AG04450 (cell line): ENCODE data around the gene BEST4. TPM values are rescaled to one million over a fixed set of nuclear protein-coding genes. Genes with fewer than 3 reads are reported as not detected.
A peak's percentile ranks its signal among the peaks of the same experiment; 100 is the strongest.
"Not testable (repeated sequence)": the region's sequence is repeated elsewhere in the genome, so short reads cannot be mapped to it uniquely, and the experiment has no call there.

Source experiments
- CTCF ChIA-PET: fragments of 300-600, 350-600 bp; formaldehyde crosslinking; extraction: SDS; loops from one replicate; lab custom pipeline; 2022; ENCODE audit warnings: antibody characterized with exemption, inconsistent platforms; lab: Charles Lee
- POLR2A ChIA-PET: fragments of 350-600 bp; formaldehyde crosslinking; extraction: SDS; loops from one replicate; lab custom pipeline; 2021; ENCODE audit warnings: antibody characterized with exemption, inconsistent platforms; lab: Yijun Ruan, JAX
- DNase-seq: peaks from one replicate; pipeline ENCODE4 v3.0.0-alpha.2; 2011; ENCODE audit warnings: low read depth, low spot score
- H3K27ac ChIP-seq: one replicate; pipeline ENCODE4 v1.5.1; 2012; ENCODE audit warnings: low read depth, low read length, control low read depth
- H3K27me3 ChIP-seq: one replicate; pipeline ENCODE4 v1.6.0; 2012; ENCODE audit warnings: low read length; ENCODE audit not compliant: control insufficient read depth, insufficient read depth
- H3K4me3 ChIP-seq: 2 replicates; pipeline ENCODE4 v1.5.1; 2011; ENCODE audit warnings: mild to moderate bottlenecking, low read depth, low read length, control low read depth
- H3K9me3 ChIP-seq: 2 replicates; pipeline ENCODE4 v1.5.1; 2012; ENCODE audit warnings: low read length; ENCODE audit not compliant: control insufficient read depth, insufficient read depth
- polyA plus RNA-seq: library from polyadenylated mRNA; depleted of rRNA; stranded (reverse); fragments of >200 nt; gene quantifications from 2 replicates; pipeline ENCODE4 v1.2.3, GENCODE V29; 2011; rRNA removed
- small RNA-seq: library from RNA; depleted of rRNA; stranded (forward); fragments of <200 nt; gene quantifications from one replicate; pipeline ENCODE3, GENCODE V24; 2012; ENCODE audit warnings: low read depth; ENCODE audit not compliant: insufficient read length
- TF ChIP-seq, protein P1 (sequence below): IDR thresholded peaks from 2 replicates; pipeline ENCODE4 v1.5.1; 2011; ENCODE audit warnings: low read depth, low read length, control low read depth, inconsistent platforms

Gene BEST4
- polyA plus RNA-seq, 1 experiment, result 0.07 TPM

DNA sequence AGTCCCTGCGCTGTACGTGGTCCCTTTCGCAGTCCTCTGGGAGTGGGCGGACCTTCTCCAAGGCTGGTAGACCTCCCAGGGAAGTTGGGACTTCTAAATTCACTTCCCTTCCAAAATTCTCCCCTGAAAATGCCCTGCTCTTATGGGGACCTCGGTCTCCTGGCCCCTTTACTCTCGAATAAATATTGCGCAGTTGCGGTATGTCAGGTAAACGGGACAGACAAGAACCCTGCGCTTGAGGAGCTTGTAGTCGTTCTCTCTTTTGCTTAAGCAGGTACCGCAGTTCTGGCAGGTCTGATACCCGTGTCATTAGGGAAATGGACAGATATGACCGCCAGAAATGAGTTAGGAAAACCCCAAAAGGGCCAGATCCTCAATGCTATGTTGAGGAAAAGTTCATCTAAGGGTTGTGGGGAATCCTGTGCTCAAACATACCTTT, 47.8 kb downstream of the BEST4 start:
- TF ChIP-seq, protein P1, sequence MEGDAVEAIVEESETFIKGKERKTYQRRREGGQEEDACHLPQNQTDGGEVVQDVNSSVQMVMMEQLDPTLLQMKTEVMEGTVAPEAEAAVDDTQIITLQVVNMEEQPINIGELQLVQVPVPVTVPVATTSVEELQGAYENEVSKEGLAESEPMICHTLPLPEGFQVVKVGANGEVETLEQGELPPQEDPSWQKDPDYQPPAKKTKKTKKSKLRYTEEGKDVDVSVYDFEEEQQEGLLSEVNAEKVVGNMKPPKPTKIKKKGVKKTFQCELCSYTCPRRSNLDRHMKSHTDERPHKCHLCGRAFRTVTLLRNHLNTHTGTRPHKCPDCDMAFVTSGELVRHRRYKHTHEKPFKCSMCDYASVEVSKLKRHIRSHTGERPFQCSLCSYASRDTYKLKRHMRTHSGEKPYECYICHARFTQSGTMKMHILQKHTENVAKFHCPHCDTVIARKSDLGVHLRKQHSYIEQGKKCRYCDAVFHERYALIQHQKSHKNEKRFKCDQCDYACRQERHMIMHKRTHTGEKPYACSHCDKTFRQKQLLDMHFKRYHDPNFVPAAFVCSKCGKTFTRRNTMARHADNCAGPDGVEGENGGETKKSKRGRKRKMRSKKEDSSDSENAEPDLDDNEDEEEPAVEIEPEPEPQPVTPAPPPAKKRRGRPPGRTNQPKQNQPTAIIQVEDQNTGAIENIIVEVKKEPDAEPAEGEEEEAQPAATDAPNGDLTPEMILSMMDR, result no peak
- H3K4me3 ChIP-seq, result peak overlapping the region; percentile 93
- POLR2A ChIA-PET, result no interaction called here
- peaks cover 5% of the 10 kb centered on the region; the same call in 1 of the 2 replicates for H3K9me3 ChIP-seq
- CTCF ChIA-PET, result interaction anchor here (10.4 kb wide), 1 partner anchor 9 kb away, joined by 89 read pairs; the partner anchor contains the start of gene RNU5D-1
- H3K27ac ChIP-seq, result peak overlapping the region; percentile 86
- DNase-seq, result no peak
- H3K27me3 ChIP-seq, result no peaks in the 10 kb centered on the region

DNA sequence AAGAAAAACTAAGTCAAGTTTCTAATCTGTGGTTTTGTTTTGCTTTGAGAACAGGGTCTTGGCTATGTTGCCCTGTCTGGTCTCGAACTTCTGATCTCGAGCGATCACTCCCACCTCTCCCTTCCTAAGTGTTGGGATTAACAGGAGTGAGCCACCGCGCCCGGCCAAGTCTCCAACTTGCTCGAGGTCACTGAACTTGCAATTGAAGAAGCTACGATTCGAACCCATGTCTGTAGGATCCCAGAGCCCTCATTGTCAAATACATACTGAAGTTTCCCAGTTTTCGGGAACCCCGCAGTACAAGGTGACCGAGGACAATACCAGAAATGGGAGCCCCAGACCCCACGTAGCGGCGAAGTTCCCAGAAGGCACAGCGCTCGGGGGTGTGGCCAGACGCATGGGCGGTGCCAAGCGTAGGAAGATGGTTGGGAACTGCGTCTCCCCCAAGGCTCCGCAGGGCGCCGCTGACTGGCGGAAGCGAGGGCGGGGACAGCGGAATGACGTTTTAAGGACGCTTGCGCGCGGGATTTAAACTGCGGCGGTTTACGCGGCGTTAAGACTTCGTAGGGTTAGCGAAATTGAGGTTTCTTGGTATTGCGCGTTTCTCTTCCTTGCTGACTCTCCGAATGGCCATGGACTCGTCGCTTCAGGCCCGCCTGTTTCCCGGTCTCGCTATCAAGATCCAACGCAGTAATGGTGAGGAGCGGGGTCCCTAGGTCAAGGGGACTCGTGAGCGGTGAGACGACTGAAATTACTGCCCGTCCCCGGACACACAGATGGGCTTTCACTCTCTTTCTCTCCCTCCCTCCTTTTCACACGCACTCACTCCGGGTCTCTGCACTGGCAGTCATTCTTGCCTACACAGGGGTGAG, 48.4 kb downstream of the BEST4 start, which contains the start of gene KIF2C:
Gene KIF2C (plus strand): TSS at position 531 of the 872 bp plus-strand sequence. CDS start 96 bp downstream, at position 627.
- peaks cover 5% of the 10 kb centered on the region; the same call in 1 of the 2 replicates for H3K9me3 ChIP-seq
- DNase-seq, result peak; percentile 93
- H3K27me3 ChIP-seq, result no peaks in the 10 kb centered on the region
- CTCF ChIA-PET, result interaction anchor here (10.4 kb wide), 1 partner anchor 8 kb away, joined by 89 read pairs; the partner anchor contains the start of gene RNU5D-1
- peak within 1 kb of the TSS; percentile 86 for H3K27ac ChIP-seq
- TF ChIP-seq, protein P1, result no peak
- peak within 1 kb of the TSS; percentile 93 for H3K4me3 ChIP-seq
- POLR2A ChIA-PET, result interaction anchor here (1.0 kb wide), 1 partner anchor 9 kb away, joined by 3 read pairs; no protein-coding TSS in a partner anchor

DNA sequence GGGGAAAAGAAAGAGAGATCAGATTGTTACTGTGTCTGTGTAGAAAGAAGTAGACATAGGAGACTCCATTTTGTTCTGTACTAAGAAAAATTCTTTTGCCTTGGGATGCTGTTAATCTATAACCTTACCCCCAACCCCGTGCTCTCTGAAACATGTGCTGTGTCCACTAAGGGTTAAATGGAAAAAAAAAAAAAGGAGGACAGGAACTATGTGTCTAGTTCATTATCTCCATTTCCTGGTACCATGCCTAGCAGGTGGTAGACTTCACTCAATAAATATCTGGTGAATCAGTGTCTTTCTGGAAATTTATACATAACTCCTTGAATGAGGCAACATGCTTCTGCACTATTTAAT, 49.0 kb downstream of the BEST4 start:
- ChIA-PET CTCF (interaction anchor here (10.4 kb wide), 1 partner anchor 8 kb away, joined by 89 read pairs; the partner anchor contains the start of gene RNU5D-1), POLR2A (interaction anchor here (1.0 kb wide), 1 partner anchor 9 kb away, joined by 3 read pairs; no protein-coding TSS in a partner anchor)
- DNase-seq, H3K27me3 ChIP-seq, H3K9me3 ChIP-seq: not testable (repeated sequence)
- Histone ChIP-seq H3K4me3 (peak overlapping the region; percentile 93), H3K27ac (peak overlapping the region; percentile 86)

DNA sequence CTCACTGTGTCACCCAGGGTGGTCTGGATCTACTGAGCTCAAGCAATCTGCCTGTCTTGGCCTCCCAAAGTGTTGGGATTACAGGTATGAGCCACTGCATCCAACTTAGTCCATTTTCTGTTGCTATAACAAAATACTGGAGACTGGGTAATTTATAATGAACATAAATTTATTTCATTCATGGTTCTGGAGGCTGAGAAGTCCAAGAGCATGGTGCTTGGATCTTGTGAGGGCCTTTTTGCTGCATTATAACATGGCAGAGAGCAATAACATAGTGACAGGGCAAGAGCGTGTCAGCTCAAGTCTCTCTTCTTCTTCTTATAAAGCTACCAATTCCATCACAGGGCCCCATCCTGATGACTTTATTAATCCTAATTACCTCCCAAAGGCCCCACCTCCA, 52.0 kb downstream of the BEST4 start:
- POLR2A ChIA-PET, result interaction anchor here (0.7 kb wide), 1 partner anchor 45 kb away, joined by 6 read pairs; no protein-coding TSS in a partner anchor

DNA sequence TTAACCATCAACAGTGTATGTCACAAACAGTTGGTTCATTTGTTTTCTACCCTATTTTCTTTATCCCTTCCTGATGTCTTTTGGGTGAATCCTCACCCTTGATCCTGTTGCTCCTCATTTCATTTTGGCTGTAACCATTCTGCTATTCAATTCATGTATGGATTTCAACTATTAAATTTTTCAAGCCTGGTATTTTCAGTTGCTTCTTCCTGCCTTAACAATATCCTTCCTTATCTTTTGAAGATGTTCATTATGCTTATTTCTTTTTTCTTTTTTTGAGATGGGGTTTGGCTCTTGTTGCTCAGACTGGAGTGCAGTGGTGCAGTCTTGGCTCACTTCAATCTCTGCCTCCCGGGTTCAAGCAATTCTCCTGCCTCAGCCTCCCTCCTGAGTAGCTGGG, 54.2 kb downstream of the BEST4 start:
- POLR2A ChIA-PET, result no interaction called here
- Histone ChIP-seq H3K27me3 (no peaks in the 10 kb centered on the region), H3K9me3 (peaks cover 5% of the 10 kb centered on the region; the same call in 1 of the 2 replicates), H3K4me3 (no peak overlapping the region), H3K27ac (no peak overlapping the region)
- CTCF ChIA-PET, result no interaction called here
- DNase-seq, result no peak
- TF ChIP-seq, protein P1, result no peak

More for the DNA sequence above, 52.0 kb downstream of the BEST4 start:
- Histone ChIP-seq H3K4me3 (no peak overlapping the region), H3K27me3 (no peaks in the 10 kb centered on the region), H3K27ac (no peak overlapping the region), H3K9me3 (peaks cover 5% of the 10 kb centered on the region; the same call in 1 of the 2 replicates)
- TF ChIP-seq, protein P1, result no peak
- CTCF ChIA-PET, result interaction anchor here (0.6 kb wide), 2 partner anchors 282 to 909 kb away, joined by 3 to 4 read pairs; no protein-coding TSS in a partner anchor
- no peak for DNase-seq

Small RNA genes lying within 50 kb of the gene (small RNA-seq; reads per million reads assigned to genes)
- gene SNORD38A, result 22,630 reads per million, percentile 99 among the genes with 10 or more reads in this experiment
- not detected for gene SNORD38B
- gene SNORD46, result 1.3 reads per million
- gene SNORD55, result not detected

Other genes with a start within 250 kb of the BEST4 start
- 4.4 and 6.1 TPM in 2 replicates for gene TMEM53, start 113.7 kb downstream of the BEST4 start, polyA plus RNA-seq
- 2.7 and 3.4 TPM in 2 replicates for gene ARMH1, start 113.5 kb downstream of the BEST4 start, polyA plus RNA-seq
- gene RNU5D-1, start 57.0 kb downstream of the BEST4 start, polyA plus RNA-seq, result not detected in 2 replicates
- gene KIF2C, start 48.3 kb downstream of the BEST4 start, polyA plus RNA-seq, result 11.8 and 14.3 TPM in 2 replicates
- gene RPS8, start 12.6 kb downstream of the BEST4 start, polyA plus RNA-seq, result 2,661 and 2,755 TPM in 2 replicates
- gene PLK3, start 12.2 kb upstream of the BEST4 start, polyA plus RNA-seq, result 14.2 and 20.1 TPM in 2 replicates
- gene DYNLT4, start 19.2 kb upstream of the BEST4 start, polyA plus RNA-seq, result not detected in 2 replicates
- 6.9 and 7.3 TPM in 2 replicates for gene BTBD19, start 20.4 kb upstream of the BEST4 start, polyA plus RNA-seq
- gene PTCH2, start 55.1 kb upstream of the BEST4 start, polyA plus RNA-seq, result 0.20 and 0.36 TPM in 2 replicates
- 44.0 and 52.4 TPM in 2 replicates for gene EIF2B3, start 198.4 kb upstream of the BEST4 start, polyA plus RNA-seq
- 40.8 and 52.0 TPM in 2 replicates for gene HECTD3, start 223.2 kb upstream of the BEST4 start, polyA plus RNA-seq
- 185 and 226 TPM in 2 replicates for gene UROD, start 224.1 kb upstream of the BEST4 start, polyA plus RNA-seq